GM23338 (cell line): ENCODE measurements around the gene PDE1C. TPM values are rescaled to one million over a fixed set of nuclear protein-coding genes. Genes with fewer than 3 reads are reported as not detected.

ENCODE experiments used
- ATAC-seq: fragments of 200-7000 bp; cut with Tn5 transposase; 3 replicates; pipeline ENCODE4 v1.9.1; 2020
- DNase-seq: peaks from one replicate; pipeline ENCODE4 v3.0.0-alpha.2; 2015; ENCODE audit warnings: low spot score
- H2AFZ ChIP-seq: fragments of 200-600 bp; sonication (generic); 2 replicates; pipeline ENCODE4 v1.8.0; 2016; ENCODE audit warnings: antibody characterized with exemption, mild to moderate bottlenecking, moderate library complexity
- H3F3A ChIP-seq: fragments of 200-600 bp; sonication (generic); replicated peaks from 2 replicates; pipeline ENCODE4 v1.8.0; 2017; ENCODE audit warnings: antibody characterized with exemption, mixed run types, low read depth
- H3K27ac ChIP-seq: fragments of 200-600 bp; sonication (generic); 2 replicates; pipeline ENCODE4 v1.6.1; 2016; ENCODE audit warnings: low read depth
- H3K27me3 ChIP-seq: fragments of 200-600 bp; sonication (generic); 2 replicates; pipeline ENCODE4 v1.8.0; 2016; ENCODE audit warnings: mild to moderate bottlenecking, mixed run types, moderate library complexity; ENCODE audit not compliant: insufficient read depth
- H3K36me3 ChIP-seq: fragments of 200-600 bp; sonication (generic); 2 replicates; pipeline ENCODE4 v1.8.0; 2016; ENCODE audit warnings: mild to moderate bottlenecking; ENCODE audit not compliant: insufficient read depth
- H3K4me1 ChIP-seq: fragments of 200-600 bp; sonication (generic); 2 replicates; pipeline ENCODE4 v1.8.0; 2016; ENCODE audit warnings: mild to moderate bottlenecking, moderate library complexity; ENCODE audit not compliant: insufficient read depth
- H3K4me2 ChIP-seq: fragments of 200-600 bp; sonication (generic); 2 replicates; pipeline ENCODE4 v1.7.1; 2017; ENCODE audit warnings: mixed run types
- H3K4me3 ChIP-seq: fragments of 200-600 bp; sonication (generic); 2 replicates; pipeline ENCODE4 v1.6.1; 2016; ENCODE audit warnings: mixed run types
- H3K79me2 ChIP-seq: fragments of 200-600 bp; sonication (generic); replicated peaks from 2 replicates; pipeline ENCODE4 v1.8.0; 2017; ENCODE audit warnings: mild to moderate bottlenecking; ENCODE audit not compliant: insufficient read depth
- H3K9me2 ChIP-seq: fragments of 200-600 bp; sonication (generic); 2 replicates; pipeline ENCODE4 v1.8.0; 2017; ENCODE audit not compliant: insufficient read depth
- H4K20me1 ChIP-seq: fragments of 200-600 bp; sonication (generic); replicated peaks from 2 replicates; pipeline ENCODE4 v1.8.0; 2017; ENCODE audit warnings: mild to moderate bottlenecking; ENCODE audit not compliant: insufficient read depth
- H3K27ac Mint-ChIP-seq: 2 replicates; pipeline ENCODE4 v1.8.0; 2020; ENCODE audit warnings: inconsistent platforms, mild to moderate bottlenecking, moderate library complexity, mixed read lengths
- H3K27me3 Mint-ChIP-seq: 3 replicates; pipeline ENCODE4 v1.8.0; 2022; ENCODE audit warnings: low read depth, mild to moderate bottlenecking, moderate library complexity, mixed read lengths, inconsistent platforms; ENCODE audit not compliant: insufficient read depth, poor library complexity
- H3K36me3 Mint-ChIP-seq: 3 replicates; pipeline ENCODE4 v1.8.0; 2021; ENCODE audit warnings: low read depth, mild to moderate bottlenecking, inconsistent platforms, moderate library complexity, mixed read lengths
- H3K4me1 Mint-ChIP-seq: 3 replicates; pipeline ENCODE4 v1.8.0; 2020; ENCODE audit warnings: mild to moderate bottlenecking, inconsistent platforms, mixed read lengths
- H3K4me3 Mint-ChIP-seq: 3 replicates; pipeline ENCODE4 v1.8.0; 2021; ENCODE audit warnings: moderate library complexity, mild to moderate bottlenecking, inconsistent platforms, mixed read lengths
- H3K9me3 Mint-ChIP-seq: 3 replicates; pipeline ENCODE4 v1.8.0; 2020; ENCODE audit warnings: moderate library complexity, mild to moderate bottlenecking, inconsistent platforms, mixed read lengths
- POLR2AphosphoS5 ChIP-seq: IDR thresholded peaks from 2 replicates; pipeline ENCODE4 v1.6.1; 2016; ENCODE audit warnings: antibody characterized with exemption, low read depth
- STAT1 ChIP-seq: IDR thresholded peaks from one replicate; pipeline ENCODE4 v1.6.1; 2016; ENCODE audit warnings: antibody characterized with exemption; ENCODE audit not compliant: unreplicated experiment
- ZNF114 ChIP-seq: fragments of 250-450 bp; sonication (Bioruptor Pico); IDR thresholded peaks from 2 replicates; pipeline ENCODE4 v1.5.0; 2020; ENCODE audit warnings: mild to moderate bottlenecking, moderate library complexity
- polyA plus RNA-seq: library from polyadenylated mRNA; unstranded; fragments of >200 nt; fragmentation: Nextera tagmentation; extraction: Ambion mirVana; gene quantifications from 2 replicates; pipeline ENCODE4 v1.2.1, GENCODE V29; 2016
- total RNA-seq: library from RNA; depleted of rRNA; stranded (reverse); fragments of >200 nt; shearing (Covaris generic); gene quantifications from 2 replicates; pipeline ENCODE4 v1.2.3, GENCODE V29; 2014
- TF ChIP-seq, protein P1 (sequence below): fragments of 250-450 bp; sonication (Bioruptor Pico); IDR thresholded peaks from 2 replicates; pipeline ENCODE4 v1.5.0; 2020; ENCODE audit warnings: mild to moderate bottlenecking, moderate library complexity
- TF ChIP-seq, protein P2 (sequence below): IDR thresholded peaks from one replicate; pipeline ENCODE4 v1.6.1; 2018; ENCODE audit warnings: antibody characterized with exemption; ENCODE audit not compliant: unreplicated experiment

PDE1C gene
- total and polyA plus RNA-seq, 2 experiments from 2014 or later: 0.28 TPM; not detected in 1

DNA sequence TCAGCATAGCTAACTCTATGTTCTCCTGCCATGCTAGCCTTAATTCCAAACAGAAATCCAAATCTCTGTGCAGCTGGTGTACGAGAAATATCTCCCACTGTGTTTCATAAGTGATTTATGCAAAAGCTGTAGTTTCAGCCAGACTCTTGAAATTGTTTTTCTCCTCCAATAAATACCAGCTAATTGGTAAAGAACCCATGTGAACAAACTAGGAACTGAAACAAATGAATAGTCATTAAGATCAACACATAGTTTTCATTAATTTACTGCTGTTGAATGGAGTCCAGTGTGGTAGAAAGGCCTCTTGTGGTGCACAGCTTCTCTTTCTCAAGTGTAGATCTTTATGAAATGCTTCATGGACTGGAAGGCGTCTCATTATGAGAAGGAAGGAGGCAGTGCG, 364.8 kb downstream of the PDE1C start:
- Mint-ChIP-seq H3K36me3 (no peaks in the 10 kb centered on the region), H3K27ac (no peak overlapping the region), H3K4me3 (no peak overlapping the region), H3K9me3 (no peaks in the 10 kb centered on the region), H3K4me1 (peaks cover 5% of the 10 kb centered on the region; the same call in 2 of the 3 replicates), H3K27me3 (peaks cover 23% of the 10 kb centered on the region)
- TF ChIP-seq STAT1 (no peak), POLR2AphosphoS5 (no peak), ZNF114 (CRISPR knock-in tag) (no peak)
- TF ChIP-seq, protein P1, sequence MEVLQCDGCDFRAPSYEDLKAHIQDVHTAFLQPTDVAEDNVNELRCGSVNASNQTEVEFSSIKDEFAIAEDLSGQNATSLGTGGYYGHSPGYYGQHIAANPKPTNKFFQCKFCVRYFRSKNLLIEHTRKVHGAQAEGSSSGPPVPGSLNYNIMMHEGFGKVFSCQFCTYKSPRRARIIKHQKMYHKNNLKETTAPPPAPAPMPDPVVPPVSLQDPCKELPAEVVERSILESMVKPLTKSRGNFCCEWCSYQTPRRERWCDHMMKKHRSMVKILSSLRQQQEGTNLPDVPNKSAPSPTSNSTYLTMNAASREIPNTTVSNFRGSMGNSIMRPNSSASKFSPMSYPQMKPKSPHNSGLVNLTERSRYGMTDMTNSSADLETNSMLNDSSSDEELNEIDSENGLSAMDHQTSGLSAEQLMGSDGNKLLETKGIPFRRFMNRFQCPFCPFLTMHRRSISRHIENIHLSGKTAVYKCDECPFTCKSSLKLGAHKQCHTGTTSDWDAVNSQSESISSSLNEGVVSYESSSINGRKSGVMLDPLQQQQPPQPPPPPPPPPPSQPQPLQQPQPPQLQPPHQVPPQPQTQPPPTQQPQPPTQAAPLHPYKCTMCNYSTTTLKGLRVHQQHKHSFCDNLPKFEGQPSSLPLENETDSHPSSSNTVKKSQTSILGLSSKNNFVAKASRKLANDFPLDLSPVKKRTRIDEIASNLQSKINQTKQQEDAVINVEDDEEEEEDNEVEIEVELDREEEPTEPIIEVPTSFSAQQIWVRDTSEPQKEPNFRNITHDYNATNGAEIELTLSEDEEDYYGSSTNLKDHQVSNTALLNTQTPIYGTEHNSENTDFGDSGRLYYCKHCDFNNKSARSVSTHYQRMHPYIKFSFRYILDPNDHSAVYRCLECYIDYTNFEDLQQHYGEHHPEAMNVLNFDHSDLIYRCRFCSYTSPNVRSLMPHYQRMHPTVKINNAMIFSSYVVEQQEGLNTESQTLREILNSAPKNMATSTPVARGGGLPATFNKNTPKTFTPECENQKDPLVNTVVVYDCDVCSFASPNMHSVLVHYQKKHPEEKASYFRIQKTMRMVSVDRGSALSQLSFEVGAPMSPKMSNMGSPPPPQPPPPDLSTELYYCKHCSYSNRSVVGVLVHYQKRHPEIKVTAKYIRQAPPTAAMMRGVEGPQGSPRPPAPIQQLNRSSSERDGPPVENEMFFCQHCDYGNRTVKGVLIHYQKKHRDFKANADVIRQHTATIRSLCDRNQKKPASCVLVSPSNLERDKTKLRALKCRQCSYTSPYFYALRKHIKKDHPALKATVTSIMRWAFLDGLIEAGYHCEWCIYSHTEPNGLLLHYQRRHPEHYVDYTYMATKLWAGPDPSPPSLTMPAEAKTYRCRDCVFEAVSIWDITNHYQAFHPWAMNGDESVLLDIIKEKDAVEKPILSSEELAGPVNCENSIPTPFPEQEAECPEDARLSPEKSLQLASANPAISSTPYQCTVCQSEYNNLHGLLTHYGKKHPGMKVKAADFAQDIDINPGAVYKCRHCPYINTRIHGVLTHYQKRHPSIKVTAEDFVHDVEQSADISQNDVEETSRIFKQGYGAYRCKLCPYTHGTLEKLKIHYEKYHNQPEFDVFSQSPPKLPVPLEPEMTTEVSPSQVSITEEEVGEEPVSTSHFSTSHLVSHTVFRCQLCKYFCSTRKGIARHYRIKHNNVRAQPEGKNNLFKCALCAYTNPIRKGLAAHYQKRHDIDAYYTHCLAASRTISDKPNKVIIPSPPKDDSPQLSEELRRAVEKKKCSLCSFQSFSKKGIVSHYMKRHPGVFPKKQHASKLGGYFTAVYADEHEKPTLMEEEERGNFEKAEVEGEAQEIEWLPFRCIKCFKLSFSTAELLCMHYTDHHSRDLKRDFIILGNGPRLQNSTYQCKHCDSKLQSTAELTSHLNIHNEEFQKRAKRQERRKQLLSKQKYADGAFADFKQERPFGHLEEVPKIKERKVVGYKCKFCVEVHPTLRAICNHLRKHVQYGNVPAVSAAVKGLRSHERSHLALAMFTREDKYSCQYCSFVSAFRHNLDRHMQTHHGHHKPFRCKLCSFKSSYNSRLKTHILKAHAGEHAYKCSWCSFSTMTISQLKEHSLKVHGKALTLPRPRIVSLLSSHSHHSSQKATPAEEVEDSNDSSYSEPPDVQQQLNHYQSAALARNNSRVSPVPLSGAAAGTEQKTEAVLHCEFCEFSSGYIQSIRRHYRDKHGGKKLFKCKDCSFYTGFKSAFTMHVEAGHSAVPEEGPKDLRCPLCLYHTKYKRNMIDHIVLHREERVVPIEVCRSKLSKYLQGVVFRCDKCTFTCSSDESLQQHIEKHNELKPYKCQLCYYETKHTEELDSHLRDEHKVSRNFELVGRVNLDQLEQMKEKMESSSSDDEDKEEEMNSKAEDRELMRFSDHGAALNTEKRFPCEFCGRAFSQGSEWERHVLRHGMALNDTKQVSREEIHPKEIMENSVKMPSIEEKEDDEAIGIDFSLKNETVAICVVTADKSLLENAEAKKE (CRISPR knock-in tag): no peak
- TF ChIP-seq, protein P2, sequence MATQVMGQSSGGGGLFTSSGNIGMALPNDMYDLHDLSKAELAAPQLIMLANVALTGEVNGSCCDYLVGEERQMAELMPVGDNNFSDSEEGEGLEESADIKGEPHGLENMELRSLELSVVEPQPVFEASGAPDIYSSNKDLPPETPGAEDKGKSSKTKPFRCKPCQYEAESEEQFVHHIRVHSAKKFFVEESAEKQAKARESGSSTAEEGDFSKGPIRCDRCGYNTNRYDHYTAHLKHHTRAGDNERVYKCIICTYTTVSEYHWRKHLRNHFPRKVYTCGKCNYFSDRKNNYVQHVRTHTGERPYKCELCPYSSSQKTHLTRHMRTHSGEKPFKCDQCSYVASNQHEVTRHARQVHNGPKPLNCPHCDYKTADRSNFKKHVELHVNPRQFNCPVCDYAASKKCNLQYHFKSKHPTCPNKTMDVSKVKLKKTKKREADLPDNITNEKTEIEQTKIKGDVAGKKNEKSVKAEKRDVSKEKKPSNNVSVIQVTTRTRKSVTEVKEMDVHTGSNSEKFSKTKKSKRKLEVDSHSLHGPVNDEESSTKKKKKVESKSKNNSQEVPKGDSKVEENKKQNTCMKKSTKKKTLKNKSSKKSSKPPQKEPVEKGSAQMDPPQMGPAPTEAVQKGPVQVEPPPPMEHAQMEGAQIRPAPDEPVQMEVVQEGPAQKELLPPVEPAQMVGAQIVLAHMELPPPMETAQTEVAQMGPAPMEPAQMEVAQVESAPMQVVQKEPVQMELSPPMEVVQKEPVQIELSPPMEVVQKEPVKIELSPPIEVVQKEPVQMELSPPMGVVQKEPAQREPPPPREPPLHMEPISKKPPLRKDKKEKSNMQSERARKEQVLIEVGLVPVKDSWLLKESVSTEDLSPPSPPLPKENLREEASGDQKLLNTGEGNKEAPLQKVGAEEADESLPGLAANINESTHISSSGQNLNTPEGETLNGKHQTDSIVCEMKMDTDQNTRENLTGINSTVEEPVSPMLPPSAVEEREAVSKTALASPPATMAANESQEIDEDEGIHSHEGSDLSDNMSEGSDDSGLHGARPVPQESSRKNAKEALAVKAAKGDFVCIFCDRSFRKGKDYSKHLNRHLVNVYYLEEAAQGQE: no peak
- no peak overlapping the region for H3K27ac ChIP-seq
- H4K20me1 ChIP-seq: no peaks in the 10 kb centered on the region
- peaks cover 27% of the 10 kb centered on the region for H3K27me3 ChIP-seq
- no peak for DNase-seq
- no peaks in the 10 kb centered on the region for H3K36me3 ChIP-seq
- ATAC-seq: no peak
- H3K4me2 ChIP-seq: no peak overlapping the region
- no peak overlapping the region for H3K4me3 ChIP-seq
- no peaks in the 10 kb centered on the region for H3K79me2 ChIP-seq
- peaks cover 5% of the 10 kb centered on the region; the same call in 1 of the 2 replicates for H3K4me1 ChIP-seq
- H3K9me2 ChIP-seq: no peaks in the 10 kb centered on the region; the same call in none of the 2 replicates
- no peak overlapping the region for H2AFZ ChIP-seq
- H3F3A ChIP-seq: no peaks in the 10 kb centered on the region
